ENCODE measurements around the gene PPP1R3C.
A peak's percentile ranks its signal among the peaks of the same experiment; 100 is the strongest.

Gene PPP1R3C

GRCh38 chr10:91632671-91633550, at the start of gene PPP1R3C:
TSS of gene PPP1R3C (minus strand) at chr10:91633071. CDS start at chr10:91632969, 102 bp downstream.
- peak; percentile 76 for DNase-seq (ENCODE audit: low spot score)

DNA sequence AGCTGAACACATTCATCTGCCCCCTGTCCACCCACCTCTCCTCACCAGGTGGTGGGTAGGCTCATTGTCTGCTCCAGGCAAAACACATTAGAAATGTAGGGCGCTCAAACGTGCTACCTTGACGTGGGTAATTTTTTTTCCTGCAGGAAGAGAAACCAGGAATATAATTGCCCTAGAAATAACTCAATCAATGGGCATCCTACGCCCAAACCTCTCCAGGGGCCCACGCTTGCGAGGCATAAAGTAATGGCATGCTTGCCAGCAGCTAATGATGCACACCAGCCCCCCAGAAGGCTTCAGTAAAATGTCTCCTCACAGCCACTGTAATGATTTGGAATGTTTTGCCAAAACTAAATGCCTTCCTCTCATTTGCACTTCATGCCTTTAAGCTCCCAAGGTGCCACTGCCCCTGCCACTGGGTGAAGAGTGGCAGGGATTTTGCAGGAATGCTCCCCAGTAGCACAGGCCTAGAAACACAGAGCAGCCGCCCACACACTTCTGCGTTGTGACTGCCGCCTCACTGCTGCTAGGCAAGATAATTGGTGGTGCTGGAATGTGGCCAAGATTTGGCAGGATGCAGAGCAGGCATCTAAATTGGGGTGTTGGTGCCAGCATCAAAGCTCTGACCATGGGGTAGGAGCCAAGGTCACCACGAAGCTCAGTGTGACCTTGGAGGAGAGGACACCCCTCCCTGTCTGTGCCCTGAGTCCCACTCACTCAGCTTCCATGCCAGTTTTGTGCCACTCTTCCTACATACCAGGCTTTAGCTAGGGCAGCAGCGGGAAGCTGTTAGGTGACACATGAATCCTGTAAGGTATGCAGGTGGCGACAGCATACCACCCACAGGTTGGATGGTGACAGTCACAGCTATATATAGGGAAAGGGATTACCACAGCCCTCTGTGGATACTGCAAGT, 48.7 kb upstream of the PPP1R3C start:
- DNase-seq (ENCODE audit: low spot score): no peak

GRCh38 chr10:91680487-91680886, 47.6 kb upstream of the PPP1R3C start:
- DNase-seq (ENCODE audit: low spot score): no peak

DNA sequence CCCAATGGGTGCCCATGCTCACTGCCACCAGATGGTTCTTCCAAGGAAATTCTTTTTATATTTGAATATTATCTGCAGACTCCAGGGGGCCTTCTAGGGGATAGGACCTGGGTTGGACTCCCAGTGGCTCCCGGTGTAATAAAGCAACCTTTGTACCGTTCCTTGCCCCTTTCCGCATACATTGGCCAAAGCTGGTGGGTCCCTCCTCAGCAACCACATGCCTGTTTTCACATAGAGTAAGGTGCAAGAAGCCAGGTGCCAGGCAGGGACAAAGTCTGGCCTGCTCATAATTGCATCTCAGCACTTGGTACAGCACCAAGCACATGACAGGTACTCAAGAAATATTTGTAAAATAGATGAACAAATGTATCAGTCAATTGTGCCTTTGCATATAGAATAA, 46.4 kb upstream of the PPP1R3C start:
- DNase-seq (ENCODE audit: low spot score): no peak

DNA sequence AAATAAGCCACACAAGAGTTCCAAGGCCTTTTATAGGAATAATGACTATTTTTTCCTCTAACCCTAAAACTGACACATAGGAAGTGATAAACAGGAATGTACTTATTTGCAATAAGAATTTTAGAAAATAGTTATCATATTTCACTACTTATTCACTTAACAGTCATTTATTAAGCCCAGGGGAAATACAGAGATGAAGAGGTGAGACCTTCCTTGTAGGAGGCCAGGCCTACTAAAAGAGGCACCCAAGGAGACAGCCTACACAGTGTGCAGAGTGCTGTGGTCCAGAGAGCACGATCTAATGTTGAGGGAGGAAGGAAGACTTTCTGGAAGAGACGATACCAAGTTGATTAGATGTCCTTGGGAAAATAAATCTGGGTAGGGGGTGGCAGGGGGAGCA, 45.0 kb upstream of the PPP1R3C start:
- no peak for DNase-seq (ENCODE audit: low spot score)

GRCh38 chr10:91672021-91672608, 39.2 kb upstream of the PPP1R3C start:
- no peak for DNase-seq (ENCODE audit: low spot score)

DNA sequence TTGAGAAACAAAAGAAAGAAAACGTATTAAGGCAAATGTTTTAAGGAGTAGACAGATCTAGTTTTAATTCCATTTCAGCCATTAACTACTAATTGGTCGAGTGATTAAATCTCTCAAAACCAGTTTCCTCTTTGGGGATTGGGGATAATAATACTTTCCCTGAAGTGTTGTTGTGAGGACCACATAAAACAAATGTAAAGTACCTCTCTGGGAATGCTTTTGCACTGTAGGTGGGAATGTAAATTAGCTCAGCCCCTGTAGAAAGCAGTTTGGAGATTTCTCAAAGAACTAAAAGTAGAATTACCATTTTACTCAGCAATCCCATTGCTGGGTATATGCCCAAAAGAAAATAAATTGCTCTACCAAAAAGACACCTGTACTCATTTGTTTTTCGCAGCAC, 36.0 kb upstream of the PPP1R3C start:
- DNase-seq (ENCODE audit: low spot score): no peak

DNA sequence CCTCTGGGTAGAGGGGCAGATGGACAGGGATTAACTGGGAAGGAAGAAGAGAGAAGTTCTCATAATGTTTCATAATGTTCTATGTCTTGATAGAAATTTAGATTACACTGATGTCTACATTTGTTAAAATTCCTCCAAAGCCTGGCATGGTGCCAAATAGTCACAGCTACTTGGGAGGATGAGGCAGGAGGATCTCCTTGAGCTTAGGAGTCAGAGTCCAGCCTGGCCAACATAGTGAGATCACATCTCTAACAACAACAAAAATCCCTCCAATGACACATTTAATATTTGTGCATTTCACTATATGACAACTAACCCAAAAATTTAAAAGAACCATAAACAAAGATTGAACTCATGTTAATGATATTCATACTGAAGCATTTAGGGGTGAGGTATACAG, 33.0 kb upstream of the PPP1R3C start:
- no peak for DNase-seq (ENCODE audit: low spot score)

DNA sequence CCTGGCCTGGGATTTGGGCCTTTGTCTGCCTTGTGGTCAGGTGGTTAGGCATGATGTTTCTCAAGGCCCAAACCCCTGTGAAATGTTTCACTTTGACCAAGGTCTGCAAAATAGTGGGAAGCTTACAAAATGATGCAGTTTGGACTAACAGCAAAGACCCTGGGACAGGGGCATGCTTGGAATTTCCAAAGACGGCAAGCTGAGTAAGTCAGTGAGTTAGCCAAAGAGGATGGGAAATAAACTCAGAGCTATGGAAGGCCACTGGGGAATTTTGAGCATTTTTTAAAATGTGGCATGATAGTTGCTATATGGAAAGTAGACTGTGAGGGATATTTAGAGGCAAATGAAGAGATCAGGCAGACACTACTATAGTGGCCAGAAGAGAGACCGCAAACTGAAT, 31.6 kb upstream of the PPP1R3C start:
- DNase-seq (ENCODE audit: low spot score): no peak

DNA sequence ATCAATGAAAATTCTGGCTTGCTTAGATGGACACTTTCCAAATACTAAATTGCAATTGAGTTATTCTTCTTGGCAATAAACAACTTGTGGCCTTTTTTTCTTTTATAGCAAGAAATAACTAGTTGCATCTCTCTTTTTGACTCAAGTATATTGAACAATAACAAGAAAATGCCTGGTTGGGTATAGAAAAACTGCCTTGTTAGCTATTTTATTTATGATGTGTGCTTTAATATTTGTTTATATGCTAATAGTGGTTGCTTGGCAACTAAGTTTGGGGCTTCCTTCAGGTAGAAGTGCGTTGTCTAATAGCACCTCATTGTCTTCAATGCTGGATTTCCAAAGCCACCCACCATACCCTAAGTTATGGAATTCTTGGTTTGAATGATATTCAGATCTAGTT, 30.1 kb upstream of the PPP1R3C start:
- DNase-seq (ENCODE audit: low spot score): no peak

GRCh38 chr10:91653219-91653870, 20.5 kb upstream of the PPP1R3C start:
- DNase-seq (ENCODE audit: low spot score): no peak

DNA sequence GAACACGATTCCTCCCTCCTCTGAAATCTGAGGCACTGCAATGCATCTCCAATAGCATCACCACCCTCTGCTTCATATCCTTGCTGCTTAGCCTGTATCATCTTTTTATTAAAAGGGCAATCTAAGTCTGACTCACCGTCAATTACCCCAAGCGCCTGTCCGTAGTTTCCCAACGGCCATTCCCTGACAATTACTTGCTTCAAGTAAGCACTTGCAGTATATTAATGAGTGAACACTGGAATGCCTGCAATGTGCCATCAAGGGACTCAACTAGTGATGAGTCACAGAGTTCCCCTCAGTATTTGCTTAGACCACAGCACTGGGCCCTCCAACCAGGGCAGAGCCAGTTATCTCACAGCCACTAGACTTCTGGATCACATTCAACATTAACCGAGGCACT, 19.5 kb upstream of the PPP1R3C start:
- DNase-seq (ENCODE audit: low spot score): no peak

DNA sequence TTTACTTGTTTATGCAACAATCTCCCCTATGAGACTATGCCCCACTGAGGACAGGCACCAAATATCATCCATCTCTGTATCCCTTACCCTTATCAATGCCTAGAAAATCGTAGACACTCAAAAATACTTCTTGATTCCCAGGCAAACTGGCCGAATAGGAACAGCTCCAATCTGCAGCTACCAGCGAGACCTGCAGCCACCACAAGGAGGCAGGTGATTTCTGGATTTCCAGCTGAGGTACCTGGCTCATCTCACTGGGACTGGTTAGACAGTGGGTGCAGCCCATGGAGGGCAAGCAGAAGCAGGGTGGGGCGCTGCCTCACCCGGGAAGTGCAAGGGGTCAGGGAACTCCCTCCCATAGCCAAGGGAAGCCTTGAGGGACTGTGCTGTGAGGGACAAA, 10.8 kb upstream of the PPP1R3C start:
- DNase-seq (ENCODE audit: low spot score): no peak

GRCh38 chr10:91642831-91643692, 10.2 kb upstream of the PPP1R3C start:
- DNase-seq (ENCODE audit: low spot score): no peak

DNA sequence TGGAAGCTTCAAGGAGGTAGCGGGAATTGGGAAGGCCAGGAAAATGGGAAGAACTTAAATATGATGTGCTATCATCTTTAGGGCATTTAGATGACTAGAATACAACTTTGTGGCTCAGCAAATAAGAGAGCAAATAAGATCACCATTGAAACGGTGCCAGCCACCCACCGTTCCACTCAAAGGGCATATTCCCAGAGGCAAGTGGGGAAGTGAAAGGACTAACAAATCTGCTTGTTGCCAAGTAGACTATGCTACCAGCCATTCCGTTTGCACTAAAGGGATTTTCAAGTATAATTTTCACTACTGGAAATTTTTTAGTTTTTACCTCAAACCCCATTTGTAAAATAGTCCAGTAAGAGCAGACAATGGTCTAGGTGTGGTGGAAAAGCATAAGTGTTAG, 4.0 kb upstream of the PPP1R3C start:
- DNase-seq (ENCODE audit: low spot score): no peak

- peak; percentile 47 for DNase-seq (ENCODE audit: low spot score)
Observed at GRCh38 chr10:91635401-91636400, 2.8 kb upstream of the PPP1R3C start.

- DNase-seq (ENCODE audit: low spot score): no peak
Observed at GRCh38 chr10:91634898-91635297, 2.0 kb upstream of the PPP1R3C start.

- DNase-seq (ENCODE audit: low spot score): no peak
Observed at GRCh38 chr10:91634246-91634645, 1.4 kb upstream of the PPP1R3C start.

GRCh38 chr10:91630625-91631024, 2.2 kb downstream of the PPP1R3C start:
- DNase-seq (ENCODE audit: low spot score): no peak
